Uterus (tissue), 4 donors: ENCODE measurements around the gene TCEAL5. TPM values are rescaled to one million over a fixed set of nuclear protein-coding genes. Genes with fewer than 3 reads are reported as not detected.
"Not testable (repeated sequence)": the region's sequence is repeated elsewhere in the genome, so short reads cannot be mapped to it uniquely, and the experiment has no call there.

ENCODE experiments used
- DNase-seq, 2 donors: peaks; one replicate each; pipeline ENCODE4 v3.0.0-alpha.2; 2019 to 2020
- H3K27ac ChIP-seq, 2 donors: fragments of 200-600 bp; sonication (generic); 1 replicate in 1 of 2; 2 replicates in 1 of 2; pipeline ENCODE4 v1.5.1; 2016 to 2018
- H3K27me3 ChIP-seq, 2 donors: fragments of 200-600 bp; sonication (generic); one replicate each; pipeline ENCODE4 v1.5.1; 2018 to 2019; ENCODE audit warnings: control low read depth in 1 of 2
- H3K36me3 ChIP-seq, 2 donors: fragments of 200-600 bp; sonication (generic); one replicate each; pipeline ENCODE4 v1.5.1; 2019; ENCODE audit warnings: control low read depth in 1 of 2
- H3K4me1 ChIP-seq, 2 donors: fragments of 200-600 bp; sonication (generic); one replicate each; pipeline ENCODE4 v1.5.1; 2018 to 2019; ENCODE audit warnings: control low read depth in 1 of 2
- H3K4me3 ChIP-seq, 2 donors: fragments of 200-600 bp; sonication (generic); 1 replicate in 1 of 2; 2 replicates in 1 of 2; pipeline ENCODE4 v1.5.1; 2018 to 2019; ENCODE audit warnings: mild to moderate bottlenecking in 1 of 2
- H3K9me3 ChIP-seq, 2 donors: fragments of 200-600 bp; sonication (generic); one replicate each; pipeline ENCODE4 v1.5.1; 2019; ENCODE audit warnings: control low read depth in 1 of 2
- CTCF ChIP-seq, 4 experiments: fragments of 200-600 bp in 2 of 4; fragments of 450-650 bp in 2 of 4; sonication (generic) in 2 of 4; IDR thresholded peaks; one replicate each; pipeline ENCODE4 v1.5.1; 2016 to 2019; ENCODE audit warnings: antibody characterized with exemption in 4 of 4, mild to moderate bottlenecking in 2 of 4, moderate library complexity in 1 of 4
- POLR2A ChIP-seq, 2 donors: fragments of 450-650 bp; IDR thresholded peaks; one replicate each; pipeline ENCODE4 v1.6.1; 2016; ENCODE audit warnings: antibody characterized with exemption in 2 of 2, mild to moderate bottlenecking in 1 of 2, moderate library complexity in 1 of 2
- intact Hi-C: fragments of 100-400 bp; cut with DNase I; formaldehyde crosslinking; loops from one replicate; pipeline ENCODE4 v1.15.1; 2023; ENCODE audit warnings: low total_unique reads
- total RNA-seq, 4 donors: library from RNA; depleted of rRNA in 3 of 4; stranded (reverse); fragments of >200 nt in 3 of 4; gene quantifications; one replicate each; pipeline versions ENCODE4 v1.1.0 to v1.2.4, GENCODE V29; 2014 to 2023
- donor health status: DM: yes; HTN: yes; CAD: no.

TCEAL5 gene
- total RNA-seq, 4 donors from 2014 or later, result 5.4 to 6.5 TPM; not detected in 2

- Histone ChIP-seq H3K4me1 (no peaks in the 10 kb centered on the region), H3K9me3 (no peaks in the 10 kb centered on the region), H3K27ac (no peak overlapping the region), H3K4me3 (no peak overlapping the region), H3K27me3 (no peaks in the 10 kb centered on the region), H3K36me3 (no peaks in the 10 kb centered on the region)
- intact Hi-C loops, result no loop called here
- DNase-seq, result no peak
- TF ChIP-seq POLR2A (IDR thresholded peaks at IDR 0.05) (no peak), CTCF (IDR thresholded peaks at IDR 0.05) (no peak)
These were observed 41.7 kb downstream of the TCEAL5 start for GRCh38 chrX:103234869-103235268.

GRCh38 chrX:103233263-103233662 lies 43.3 kb downstream of the TCEAL5 start:
- DNase-seq, result no peak
- no peak for TF ChIP-seq CTCF (IDR thresholded peaks at IDR 0.05)
- no peak for TF ChIP-seq POLR2A (IDR thresholded peaks at IDR 0.05)
- no peak overlapping the region for H3K27ac ChIP-seq
- H3K9me3 ChIP-seq, result no peaks in the 10 kb centered on the region
- H3K4me1 ChIP-seq, result no peaks in the 10 kb centered on the region
- H3K4me3 ChIP-seq, result no peak overlapping the region
- intact Hi-C loops, result no loop called here
- no peaks in the 10 kb centered on the region for H3K27me3 ChIP-seq
- no peaks in the 10 kb centered on the region for H3K36me3 ChIP-seq

- DNase-seq, H3K36me3 ChIP-seq, H3K27me3 ChIP-seq, H3K4me1 ChIP-seq, intact Hi-C loops, H3K9me3 ChIP-seq, H3K4me3 ChIP-seq, H3K27ac ChIP-seq: not testable (repeated sequence)
These were observed 50.6 kb downstream of the TCEAL5 start for GRCh38 chrX:103225918-103226317.

Other genes with a start within 250 kb of the TCEAL5 start
- gene BEX1, start 212.6 kb downstream of the TCEAL5 start, total RNA-seq, result 10 to 100 TPM in 1 of 4 donors, 1 to 10 TPM in 2, not detected in 1; 3.6 to 12.1 (median 8.9) TPM
- under 1 TPM in 2 of 4 donors, not detected in 2; 0.35 to 0.67 TPM for gene NXF3, start 183.6 kb downstream of the TCEAL5 start, total RNA-seq
- gene BEX4, start 61.6 kb downstream of the TCEAL5 start, total RNA-seq, result 10 to 100 TPM; 34.4 to 80.4 (median 49.1) TPM
- 100 to 1,000 TPM in 3 of 4 donors, 10 to 100 TPM in 1; 56.1 to 181 (median 128) TPM for gene TCEAL8, start 21.6 kb downstream of the TCEAL5 start, total RNA-seq
- gene BEX2, start 34.2 kb upstream of the TCEAL5 start, total RNA-seq, result 10 to 100 TPM in 2 of 4 donors, 1 to 10 TPM in 1, not detected in 1; 1.5 to 35.6 (median 15.5) TPM
- gene TCEAL7, start 53.5 kb upstream of the TCEAL5 start, total RNA-seq, result 10 to 100 TPM; 23.6 to 90.0 (median 60.4) TPM
- gene TCEAL9, start 79.8 kb upstream of the TCEAL5 start, total RNA-seq, result 10 to 100 TPM; 26.1 to 95.6 (median 52.6) TPM
- 100 to 1,000 TPM; 101 to 224 (median 179) TPM for gene BEX3, start 99.8 kb upstream of the TCEAL5 start, total RNA-seq
- gene RAB40A, start 242.7 kb upstream of the TCEAL5 start, total RNA-seq, result 1 to 10 TPM in 3 of 4 donors, under 1 TPM in 1; 0.88 to 8.7 (median 3.9) TPM